Activated CD4-positive, alpha-beta memory T cell treated with anti-CD3 and anti-CD28 coated beads, Interleukin-2, amount 10 ng/mL, durations not matched to agents 7 days and 5 days (primary cell): ENCODE data around the gene RAP1GAP2. TPM values are rescaled to one million over a fixed set of nuclear protein-coding genes. Genes with fewer than 3 reads are reported as not detected.

Experiments used
- CTCF ChIA-PET: fragments of 350-600 bp; sonication (Branson Sonifier 250); formaldehyde crosslinking; loops from one replicate; lab custom pipeline; 2021; ENCODE audit warnings: antibody characterized with exemption, inconsistent platforms; lab: Charles Lee
- POLR2A ChIA-PET: fragments of 350-600 bp; sonication (Branson Sonifier 250); formaldehyde crosslinking; loops from one replicate; lab custom pipeline; 2021; ENCODE audit warnings: antibody characterized with exemption; lab: Charles Lee
- DNase-seq: peaks from one replicate; pipeline ENCODE4 v3.0.0-alpha.2; 2020
- H3K27ac Mint-ChIP-seq: one replicate; pipeline ENCODE4 v1.8.0; 2021; ENCODE audit warnings: mild to moderate bottlenecking, mixed read lengths
- H3K27me3 Mint-ChIP-seq: one replicate; pipeline ENCODE4 v1.8.0; 2021; ENCODE audit warnings: mixed read lengths
- H3K36me3 Mint-ChIP-seq: one replicate; pipeline ENCODE4 v1.8.0; 2021; ENCODE audit warnings: low read depth, mixed read lengths
- H3K4me1 Mint-ChIP-seq: one replicate; pipeline ENCODE4 v1.8.0; 2021; ENCODE audit warnings: mixed read lengths
- H3K4me3 Mint-ChIP-seq: one replicate; pipeline ENCODE4 v1.8.0; 2021; ENCODE audit warnings: mild to moderate bottlenecking, mixed read lengths
- H3K9me3 Mint-ChIP-seq: one replicate; pipeline ENCODE4 v1.8.0; 2021; ENCODE audit warnings: mixed read lengths
- total RNA-seq, 2 experiments: library from RNA; stranded (reverse); gene quantifications; one replicate each; pipeline ENCODE4 v1.2.3, GENCODE V29; 2021

Gene RAP1GAP2
- total RNA-seq: 10 to 100 TPM; 36.7 to 39.8 TPM

DNA sequence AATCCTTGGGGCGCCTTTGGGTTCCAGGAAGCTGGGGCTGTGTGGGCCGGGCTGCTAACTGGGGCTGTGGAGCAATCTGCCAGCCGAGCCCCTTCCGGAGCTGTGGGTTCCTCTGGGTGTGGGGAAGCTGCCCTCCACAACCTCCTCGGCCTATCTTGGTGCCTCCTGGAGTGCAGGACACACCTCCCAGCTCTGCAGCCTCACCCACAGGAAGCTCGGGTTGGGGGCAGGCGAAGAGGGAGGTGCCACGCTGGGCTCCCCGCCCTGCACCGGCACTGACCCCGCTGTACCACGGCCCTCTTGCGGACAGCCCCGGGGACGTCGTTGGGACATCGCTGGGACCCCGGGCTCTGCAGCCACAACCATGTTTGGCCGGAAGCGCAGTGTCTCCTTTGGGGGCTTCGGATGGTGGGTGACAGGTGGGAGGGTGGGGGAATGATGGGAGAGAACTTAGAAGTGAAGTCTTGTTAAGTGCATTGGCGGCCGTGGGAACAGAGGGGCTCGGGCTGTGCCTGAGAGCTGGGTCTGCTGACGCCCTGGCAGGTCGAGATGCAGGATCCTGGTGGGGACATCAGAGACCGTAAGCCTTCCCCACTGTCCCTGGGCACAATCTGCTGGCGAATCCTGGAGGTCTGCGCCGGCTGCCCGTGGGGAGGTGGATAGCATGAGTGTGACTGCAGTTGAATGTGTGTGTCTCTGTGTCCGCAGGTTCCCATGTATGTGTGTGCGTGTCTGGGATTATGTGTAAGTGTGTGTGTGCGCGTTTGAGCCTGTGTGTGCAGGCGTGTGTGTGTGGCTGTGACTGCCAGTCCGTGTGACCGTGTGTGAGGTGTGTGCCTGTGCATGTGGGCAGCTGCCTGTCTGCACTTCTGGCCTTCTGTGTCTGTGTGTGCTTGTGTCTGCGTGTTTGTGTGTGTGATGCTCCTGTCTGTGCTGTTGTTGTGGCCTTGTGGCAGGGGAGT is at the start of gene RAP1GAP2:
Gene RAP1GAP2, plus strand, starts transcription at position 275 of the 962 bp plus-strand sequence. Its CDS starts 90 bp downstream, at position 365.
- Mint-ChIP-seq H3K4me1 (peaks cover 86% of the 10 kb centered on the region), H3K27me3 (peaks cover 18% of the 10 kb centered on the region), H3K36me3 (peaks cover 49% of the 10 kb centered on the region), H3K9me3 (no peaks in the 10 kb centered on the region), H3K4me3 (peak within 1 kb of the TSS; percentile 97), H3K27ac (peak within 1 kb of the TSS; percentile 77)
- ChIA-PET CTCF (interaction anchor here (0.7 to 10.3 kb wide), 8 partner anchors 10 to 54 kb away, joined by 4 to 137 read pairs (median 4); no protein-coding TSS in a partner anchor), POLR2A (interaction anchor here (0.6 to 15.3 kb wide), 11 partner anchors 9 to 895 kb away, joined by 3 to 346 read pairs (median 4); no protein-coding TSS in a partner anchor)
- DNase-seq: peak; percentile 91

DNA sequence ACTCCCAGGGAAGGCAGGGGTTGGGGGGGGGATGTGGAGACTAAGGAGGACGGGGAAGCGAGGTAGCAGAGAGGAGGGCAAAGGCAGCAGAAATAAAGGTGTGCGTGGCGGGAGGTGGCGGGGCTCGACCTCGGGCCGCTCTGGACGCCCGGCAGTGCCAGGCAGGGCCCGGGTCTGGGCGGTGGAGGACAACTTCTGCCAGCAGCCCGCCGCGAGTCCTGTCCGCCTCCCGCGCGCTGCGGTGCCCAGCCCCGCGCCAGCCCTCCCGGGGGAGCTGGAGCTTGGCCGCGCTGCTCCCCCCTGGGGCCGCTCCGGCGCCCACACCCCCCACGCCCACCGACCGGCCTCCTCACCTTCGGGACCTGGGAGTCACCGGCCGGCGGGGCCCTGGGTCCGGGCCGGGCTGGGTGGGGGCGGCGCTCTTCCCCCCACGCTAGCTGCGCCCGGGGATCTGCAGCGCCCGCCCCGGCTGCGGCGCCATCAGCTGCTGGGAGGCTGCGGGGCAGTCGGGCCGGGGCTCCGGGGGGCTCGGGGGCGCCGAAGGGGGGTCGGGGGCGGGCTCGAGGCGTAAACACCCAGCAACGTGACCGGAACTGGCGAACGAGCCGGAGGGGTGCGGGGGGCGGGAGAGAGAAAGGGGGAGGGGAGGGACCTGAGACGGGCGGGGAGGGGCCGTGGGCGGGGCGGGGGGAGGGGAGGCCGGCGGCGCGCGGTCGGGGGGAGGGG is 47.0 kb upstream of the RAP1GAP2 start, which contains the start of gene CCDC92B:
Gene CCDC92B, minus strand, starts transcription at position 595 of the 726 bp plus-strand sequence. CDS start 14,507 bp downstream, outside the sequence.
- POLR2A ChIA-PET: no interaction called here
- Mint-ChIP-seq H3K4me1 (peaks cover 2% of the 10 kb centered on the region), H3K27me3 (peaks cover 35% of the 10 kb centered on the region), H3K4me3 (no peak within 1 kb of the TSS), H3K27ac (no peak within 1 kb of the TSS), H3K36me3 (no peaks in the 10 kb centered on the region), H3K9me3 (no peaks in the 10 kb centered on the region)
- no peak for DNase-seq
- CTCF ChIA-PET: interaction anchor here (0.6 to 0.8 kb wide), 2 partner anchors 25 to 223 kb away, joined by 3 read pairs; no protein-coding TSS in a partner anchor

DNA sequence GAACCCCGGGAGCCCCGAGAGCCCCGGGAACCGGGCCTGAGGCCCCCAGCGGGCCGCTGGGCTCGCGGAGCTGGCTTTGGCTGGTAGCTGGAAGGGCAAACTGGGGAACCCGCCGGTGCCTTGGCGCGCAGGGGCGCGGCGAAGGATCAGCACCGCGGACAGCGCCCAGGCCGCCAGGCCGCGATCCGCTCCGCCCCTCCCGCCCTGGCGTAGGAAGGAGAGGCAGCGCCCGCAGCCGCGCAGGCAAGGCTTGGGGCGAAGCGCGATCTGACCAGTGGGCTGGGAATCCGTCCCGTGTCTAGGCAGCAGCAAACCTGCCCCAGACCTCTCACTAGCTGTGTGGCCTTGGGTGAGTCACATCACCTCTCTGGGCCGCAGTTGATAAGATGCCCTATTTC is 46.5 kb upstream of the RAP1GAP2 start:
- Mint-ChIP-seq H3K4me1 (peaks cover 3% of the 10 kb centered on the region), H3K4me3 (no peak overlapping the region), H3K9me3 (no peaks in the 10 kb centered on the region), H3K36me3 (no peaks in the 10 kb centered on the region), H3K27ac (no peak overlapping the region), H3K27me3 (peaks cover 35% of the 10 kb centered on the region)
- ChIA-PET POLR2A (no interaction called here), CTCF (interaction anchor here (0.6 to 0.8 kb wide), 2 partner anchors 25 to 222 kb away, joined by 3 read pairs; no protein-coding TSS in a partner anchor)
- peak; percentile 77 for DNase-seq

DNA sequence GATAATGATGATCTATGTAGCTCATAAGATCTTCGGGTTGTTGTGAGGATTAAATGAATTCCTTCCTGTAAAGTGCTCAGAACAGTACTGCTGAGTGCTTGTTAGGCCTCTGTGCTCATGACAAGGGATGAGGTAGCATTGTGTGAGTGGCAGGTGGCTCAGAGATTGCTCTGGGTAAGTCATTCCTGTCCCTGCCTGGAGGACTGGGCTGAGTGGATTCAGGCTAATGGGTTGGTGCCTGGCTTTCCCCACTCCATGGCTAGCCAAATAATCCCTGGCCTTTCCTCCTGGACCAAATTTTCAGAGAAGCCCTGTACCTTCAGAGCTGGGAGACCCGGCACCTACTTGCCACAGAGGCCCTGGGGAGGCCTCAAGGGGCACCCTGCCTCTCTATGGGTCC is 45.5 kb upstream of the RAP1GAP2 start:
- no peaks in the 10 kb centered on the region for H3K9me3 Mint-ChIP-seq
- H3K27me3 Mint-ChIP-seq: peaks cover 31% of the 10 kb centered on the region
- H3K36me3 Mint-ChIP-seq: no peaks in the 10 kb centered on the region
- ChIA-PET POLR2A (no interaction called here), CTCF (no interaction called here)
- DNase-seq: no peak
- no peak overlapping the region for H3K27ac Mint-ChIP-seq
- H3K4me3 Mint-ChIP-seq: no peak overlapping the region
- H3K4me1 Mint-ChIP-seq: peaks cover 3% of the 10 kb centered on the region

DNA sequence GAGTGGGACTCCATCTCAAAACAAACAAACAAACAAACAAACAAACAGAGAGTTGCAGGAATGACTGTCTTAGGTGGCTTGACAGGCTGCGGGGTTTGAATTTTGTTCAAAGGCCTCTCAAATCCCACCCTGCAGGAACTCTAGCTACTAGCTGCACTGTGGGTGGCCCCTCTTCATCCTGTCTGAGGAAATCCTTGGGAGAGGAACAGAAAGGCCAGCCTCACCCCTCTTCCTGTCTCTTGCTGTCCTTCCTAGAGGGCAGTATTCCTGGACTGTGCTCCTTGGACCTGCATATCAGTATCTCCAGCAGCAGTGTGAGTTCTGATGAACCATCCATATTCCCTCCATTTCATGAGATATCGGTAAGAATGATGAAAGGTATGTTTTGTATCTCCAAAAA is 44.7 kb upstream of the RAP1GAP2 start:
- Mint-ChIP-seq H3K4me1 (peaks cover 5% of the 10 kb centered on the region), H3K4me3 (no peak overlapping the region), H3K27ac (no peak overlapping the region), H3K36me3 (no peaks in the 10 kb centered on the region), H3K27me3 (peaks cover 34% of the 10 kb centered on the region), H3K9me3 (no peaks in the 10 kb centered on the region)
- ChIA-PET CTCF (interaction anchor here (0.9 kb wide), 1 partner anchor 17 kb away, joined by 3 read pairs; no protein-coding TSS in a partner anchor), POLR2A (no interaction called here)
- no peak for DNase-seq

DNA sequence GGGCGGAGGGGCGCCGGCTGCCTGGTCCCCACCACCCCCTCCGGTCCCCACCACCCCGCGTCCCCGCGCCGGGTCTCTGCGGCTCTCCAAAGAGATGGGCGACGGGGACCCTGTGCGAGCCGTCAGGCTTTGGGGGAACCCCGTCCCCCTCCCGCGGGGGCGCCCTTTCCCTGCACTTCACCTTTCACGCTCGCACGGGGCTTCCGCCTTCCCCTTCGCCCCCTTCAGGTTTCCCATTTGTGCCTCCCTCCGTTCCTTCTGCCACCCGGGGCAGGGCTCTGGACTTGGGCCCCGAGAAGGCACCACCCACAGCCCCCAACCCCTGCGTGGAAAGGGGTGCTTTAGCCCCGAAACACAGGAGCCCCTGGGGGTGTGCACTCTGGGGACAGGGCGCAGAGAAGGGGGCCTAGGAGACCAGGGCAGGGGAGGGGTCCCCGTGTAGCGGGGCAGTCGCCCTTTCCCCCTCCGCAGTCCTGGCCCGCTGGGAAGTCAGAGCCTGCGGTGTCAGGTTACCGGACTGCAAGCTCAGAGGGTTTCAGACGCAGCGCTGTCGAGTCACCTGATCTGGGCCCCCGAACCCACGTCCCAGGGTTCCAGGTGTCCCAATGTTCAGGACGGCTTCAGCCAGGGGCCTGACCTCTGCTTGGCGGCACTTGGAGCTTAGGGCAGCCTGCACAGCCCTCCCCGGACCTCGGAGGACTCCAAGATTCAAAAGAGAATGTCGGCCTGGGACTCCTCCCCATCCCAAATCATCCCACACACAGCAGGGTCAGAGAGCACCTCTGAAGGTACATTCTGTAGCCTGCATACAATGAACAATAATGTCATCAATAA is 40.1 kb upstream of the RAP1GAP2 start:
- Mint-ChIP-seq H3K27me3 (peaks cover 40% of the 10 kb centered on the region), H3K36me3 (no peaks in the 10 kb centered on the region), H3K9me3 (no peaks in the 10 kb centered on the region), H3K4me3 (peak overlapping the region; percentile 27), H3K27ac (no peak overlapping the region), H3K4me1 (peaks cover 3% of the 10 kb centered on the region)
- ChIA-PET POLR2A (no interaction called here), CTCF (no interaction called here)
- no peak for DNase-seq

DNA sequence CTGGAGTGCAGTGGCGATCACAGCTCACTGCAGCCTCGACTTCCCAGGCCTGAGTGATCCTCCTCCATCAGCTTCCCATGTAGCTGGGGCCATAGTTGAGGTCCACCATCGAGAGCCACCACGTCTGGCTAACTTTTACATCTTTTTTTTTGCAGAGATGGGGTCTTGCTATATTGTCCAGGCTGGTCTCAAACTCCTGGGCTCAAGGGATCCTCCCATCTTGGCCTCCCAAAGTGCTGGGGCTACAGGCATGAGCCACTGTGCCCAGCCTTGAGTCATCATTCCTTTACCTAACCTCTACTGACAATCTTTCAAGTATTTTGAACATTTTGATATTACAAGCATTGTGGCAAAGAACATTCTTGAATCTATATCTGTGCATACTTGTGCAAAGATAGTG is 37.4 kb upstream of the RAP1GAP2 start:
- CTCF ChIA-PET: no interaction called here
- no peak for DNase-seq
- H3K4me3 Mint-ChIP-seq: no peak overlapping the region
- peaks cover 41% of the 10 kb centered on the region for H3K27me3 Mint-ChIP-seq
- H3K9me3 Mint-ChIP-seq: no peaks in the 10 kb centered on the region
- H3K4me1 Mint-ChIP-seq: peaks cover 3% of the 10 kb centered on the region
- H3K27ac Mint-ChIP-seq: no peak overlapping the region
- POLR2A ChIA-PET: no interaction called here
- no peaks in the 10 kb centered on the region for H3K36me3 Mint-ChIP-seq

DNA sequence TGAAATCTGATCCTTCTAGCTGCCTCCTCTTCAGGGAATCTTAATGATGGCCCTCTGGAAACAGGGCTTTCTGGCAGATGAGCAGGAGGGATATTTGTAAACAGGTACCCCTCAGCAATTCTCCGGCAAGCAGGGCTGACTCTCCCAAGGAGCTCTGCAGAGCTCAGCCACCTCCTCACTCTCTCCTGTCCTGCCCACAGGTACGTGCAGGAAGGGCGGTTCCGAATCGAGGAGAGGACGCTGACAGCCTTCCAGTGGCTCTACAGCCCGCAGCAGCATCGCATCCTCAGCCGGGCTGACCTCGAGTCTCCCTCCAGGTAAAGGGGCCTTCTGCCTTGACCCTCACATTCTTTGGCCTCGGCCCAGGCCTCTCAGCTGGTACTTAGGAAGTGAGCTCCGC is 26.1 kb upstream of the RAP1GAP2 start:
- POLR2A ChIA-PET: no interaction called here
- Mint-ChIP-seq H3K9me3 (no peaks in the 10 kb centered on the region), H3K36me3 (no peaks in the 10 kb centered on the region), H3K27ac (no peak overlapping the region), H3K4me3 (no peak overlapping the region), H3K27me3 (peaks cover 18% of the 10 kb centered on the region), H3K4me1 (no peaks in the 10 kb centered on the region)
- CTCF ChIA-PET: no interaction called here
- no peak for DNase-seq

DNA sequence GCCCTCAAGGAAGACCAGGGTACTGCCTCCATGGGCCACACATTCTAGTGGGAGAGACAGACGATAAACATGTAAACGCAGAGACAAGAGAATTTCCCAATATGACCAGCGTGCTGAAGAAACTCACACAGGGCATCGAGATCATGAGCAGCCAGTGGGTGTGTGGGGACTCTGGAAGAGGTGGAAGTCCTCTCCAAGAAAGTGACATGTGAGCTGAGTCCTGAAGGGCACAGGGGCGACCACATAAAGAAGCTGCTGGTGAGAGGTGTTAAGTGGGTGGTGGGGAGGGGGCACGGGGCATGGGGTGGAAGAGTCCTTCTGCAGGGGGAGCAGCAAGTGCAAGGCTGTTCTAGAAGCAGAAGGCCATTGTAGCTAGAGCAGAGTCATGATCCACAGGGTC is 21.0 kb upstream of the RAP1GAP2 start:
- DNase-seq: no peak
- peaks cover 48% of the 10 kb centered on the region for H3K27me3 Mint-ChIP-seq
- no peak overlapping the region for H3K4me3 Mint-ChIP-seq
- H3K27ac Mint-ChIP-seq: no peak overlapping the region
- H3K4me1 Mint-ChIP-seq: peaks cover 10% of the 10 kb centered on the region
- H3K36me3 Mint-ChIP-seq: no peaks in the 10 kb centered on the region
- ChIA-PET CTCF (no interaction called here), POLR2A (no interaction called here)
- no peaks in the 10 kb centered on the region for H3K9me3 Mint-ChIP-seq

DNA sequence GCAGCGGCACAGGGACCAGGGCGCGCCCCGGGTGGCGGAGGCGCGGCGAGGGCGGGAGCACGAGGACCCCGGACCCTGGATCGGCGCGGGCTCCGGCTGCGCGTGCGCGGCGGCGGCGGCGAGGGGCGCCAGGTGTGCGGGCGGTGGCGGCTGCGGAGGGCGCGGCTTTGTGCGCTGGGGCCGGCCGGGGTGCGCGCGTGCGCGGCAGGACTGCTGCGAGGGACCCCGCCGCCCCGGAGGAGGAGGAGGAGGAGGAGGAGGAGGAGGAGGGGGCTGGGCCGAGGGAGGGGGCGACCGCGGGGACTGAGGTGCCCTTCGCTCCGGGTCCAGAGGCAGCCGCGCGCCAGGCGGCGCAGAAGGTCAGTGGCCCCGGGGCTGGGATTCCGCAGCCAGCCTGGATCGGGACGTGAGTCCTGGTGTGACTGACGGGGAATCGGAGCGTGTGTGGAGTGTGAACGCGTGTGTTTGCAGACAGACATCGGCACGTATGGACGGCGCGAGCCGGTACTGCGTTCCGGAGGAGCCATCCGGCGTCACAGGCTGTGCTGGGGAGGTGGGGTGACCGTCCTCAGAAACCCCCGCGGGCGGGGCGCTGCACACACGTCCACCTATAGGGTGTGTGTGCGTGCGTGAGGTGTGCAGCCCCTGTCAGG is 19.5 kb upstream of the RAP1GAP2 start:
- ChIA-PET CTCF (interaction anchor here (1.8 kb wide), 1 partner anchor 10 kb away, joined by 7 read pairs; no protein-coding TSS in a partner anchor), POLR2A (no interaction called here)
- no peak for DNase-seq
- Mint-ChIP-seq H3K4me3 (peak overlapping the region; percentile 13), H3K9me3 (no peaks in the 10 kb centered on the region), H3K4me1 (peaks cover 12% of the 10 kb centered on the region), H3K27ac (no peak overlapping the region), H3K36me3 (no peaks in the 10 kb centered on the region), H3K27me3 (peaks cover 47% of the 10 kb centered on the region)

DNA sequence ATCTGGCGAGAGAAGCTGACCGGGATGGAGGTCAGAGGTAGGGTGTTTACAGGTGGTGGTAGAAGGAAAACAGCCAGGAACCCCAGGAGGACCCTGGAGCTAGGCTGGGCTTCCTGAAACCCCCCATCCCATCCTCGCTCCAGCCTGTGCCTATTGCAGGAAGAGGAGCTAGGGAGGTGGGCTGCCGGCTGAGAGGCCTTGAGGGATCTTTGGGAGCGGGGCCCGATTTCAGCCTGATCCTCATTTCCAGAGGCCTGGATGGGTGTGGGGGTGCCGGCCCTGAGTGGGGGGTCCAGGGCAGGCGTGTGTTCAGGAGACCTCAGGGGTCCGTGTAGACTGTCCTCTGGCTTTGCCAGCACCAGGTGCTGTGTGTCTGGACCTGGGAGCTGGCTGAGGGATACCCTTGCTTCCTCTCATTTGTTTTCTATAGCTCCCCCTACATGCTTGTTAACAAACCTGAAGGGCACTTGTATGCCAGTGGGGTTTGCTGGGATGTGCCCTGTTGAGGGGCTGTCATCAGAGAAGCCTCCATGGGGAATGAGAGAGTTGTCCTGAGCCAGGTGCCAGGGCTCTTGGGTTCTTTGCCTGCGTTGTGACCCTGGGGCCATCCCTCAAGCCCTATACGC is 18.9 kb upstream of the RAP1GAP2 start:
- ChIA-PET POLR2A (no interaction called here), CTCF (interaction anchor here (1.5 to 1.8 kb wide), 2 partner anchors 9 to 37 kb away, joined by 3 to 7 read pairs; no protein-coding TSS in a partner anchor)
- no peak for DNase-seq
- Mint-ChIP-seq H3K27me3 (peaks cover 47% of the 10 kb centered on the region), H3K4me1 (peaks cover 12% of the 10 kb centered on the region), H3K4me3 (peak overlapping the region; percentile 13), H3K9me3 (no peaks in the 10 kb centered on the region), H3K36me3 (no peaks in the 10 kb centered on the region), H3K27ac (no peak overlapping the region)
